ENCODE results near the gene LRRK1.

DNA sequence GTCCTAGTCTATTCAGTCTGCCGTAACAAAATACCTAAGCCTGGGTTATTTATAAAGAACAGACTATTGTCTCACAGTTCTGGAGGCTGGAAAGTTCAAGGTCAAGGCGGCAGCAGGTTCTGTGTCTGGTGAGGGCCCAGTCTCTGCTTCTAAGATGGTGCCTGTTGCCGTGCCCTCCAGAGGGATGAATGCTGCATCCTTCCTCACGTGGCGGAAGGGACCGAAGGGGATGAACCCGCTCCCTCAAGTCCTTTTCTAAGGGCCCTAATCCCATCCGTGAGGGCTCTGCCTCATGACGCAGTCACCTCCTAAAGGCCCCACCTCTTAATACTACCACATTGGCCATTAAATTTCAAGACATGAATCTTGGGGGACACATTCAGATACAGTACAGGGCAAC, 199.0 kb downstream of the LRRK1 start:
- TF ChIP-seq, protein P1, sequence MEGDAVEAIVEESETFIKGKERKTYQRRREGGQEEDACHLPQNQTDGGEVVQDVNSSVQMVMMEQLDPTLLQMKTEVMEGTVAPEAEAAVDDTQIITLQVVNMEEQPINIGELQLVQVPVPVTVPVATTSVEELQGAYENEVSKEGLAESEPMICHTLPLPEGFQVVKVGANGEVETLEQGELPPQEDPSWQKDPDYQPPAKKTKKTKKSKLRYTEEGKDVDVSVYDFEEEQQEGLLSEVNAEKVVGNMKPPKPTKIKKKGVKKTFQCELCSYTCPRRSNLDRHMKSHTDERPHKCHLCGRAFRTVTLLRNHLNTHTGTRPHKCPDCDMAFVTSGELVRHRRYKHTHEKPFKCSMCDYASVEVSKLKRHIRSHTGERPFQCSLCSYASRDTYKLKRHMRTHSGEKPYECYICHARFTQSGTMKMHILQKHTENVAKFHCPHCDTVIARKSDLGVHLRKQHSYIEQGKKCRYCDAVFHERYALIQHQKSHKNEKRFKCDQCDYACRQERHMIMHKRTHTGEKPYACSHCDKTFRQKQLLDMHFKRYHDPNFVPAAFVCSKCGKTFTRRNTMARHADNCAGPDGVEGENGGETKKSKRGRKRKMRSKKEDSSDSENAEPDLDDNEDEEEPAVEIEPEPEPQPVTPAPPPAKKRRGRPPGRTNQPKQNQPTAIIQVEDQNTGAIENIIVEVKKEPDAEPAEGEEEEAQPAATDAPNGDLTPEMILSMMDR (IDR thresholded peaks at IDR 0.05) = no peak
- TF ChIP-seq SMC3 (IDR thresholded peaks at IDR 0.05) = no peak
- TF ChIP-seq FOSL2 (IDR thresholded peaks at IDR 0.05) = no peak
- TF ChIP-seq FOSL2 (CRISPR knock-in tag; IDR thresholded peaks at IDR 0.05) = no peak
- no peak for TF ChIP-seq RNF2 (IDR thresholded peaks at IDR 0.05; ENCODE audit: borderline replicate concordance, low read depth)
- TF ChIP-seq, protein P2, sequence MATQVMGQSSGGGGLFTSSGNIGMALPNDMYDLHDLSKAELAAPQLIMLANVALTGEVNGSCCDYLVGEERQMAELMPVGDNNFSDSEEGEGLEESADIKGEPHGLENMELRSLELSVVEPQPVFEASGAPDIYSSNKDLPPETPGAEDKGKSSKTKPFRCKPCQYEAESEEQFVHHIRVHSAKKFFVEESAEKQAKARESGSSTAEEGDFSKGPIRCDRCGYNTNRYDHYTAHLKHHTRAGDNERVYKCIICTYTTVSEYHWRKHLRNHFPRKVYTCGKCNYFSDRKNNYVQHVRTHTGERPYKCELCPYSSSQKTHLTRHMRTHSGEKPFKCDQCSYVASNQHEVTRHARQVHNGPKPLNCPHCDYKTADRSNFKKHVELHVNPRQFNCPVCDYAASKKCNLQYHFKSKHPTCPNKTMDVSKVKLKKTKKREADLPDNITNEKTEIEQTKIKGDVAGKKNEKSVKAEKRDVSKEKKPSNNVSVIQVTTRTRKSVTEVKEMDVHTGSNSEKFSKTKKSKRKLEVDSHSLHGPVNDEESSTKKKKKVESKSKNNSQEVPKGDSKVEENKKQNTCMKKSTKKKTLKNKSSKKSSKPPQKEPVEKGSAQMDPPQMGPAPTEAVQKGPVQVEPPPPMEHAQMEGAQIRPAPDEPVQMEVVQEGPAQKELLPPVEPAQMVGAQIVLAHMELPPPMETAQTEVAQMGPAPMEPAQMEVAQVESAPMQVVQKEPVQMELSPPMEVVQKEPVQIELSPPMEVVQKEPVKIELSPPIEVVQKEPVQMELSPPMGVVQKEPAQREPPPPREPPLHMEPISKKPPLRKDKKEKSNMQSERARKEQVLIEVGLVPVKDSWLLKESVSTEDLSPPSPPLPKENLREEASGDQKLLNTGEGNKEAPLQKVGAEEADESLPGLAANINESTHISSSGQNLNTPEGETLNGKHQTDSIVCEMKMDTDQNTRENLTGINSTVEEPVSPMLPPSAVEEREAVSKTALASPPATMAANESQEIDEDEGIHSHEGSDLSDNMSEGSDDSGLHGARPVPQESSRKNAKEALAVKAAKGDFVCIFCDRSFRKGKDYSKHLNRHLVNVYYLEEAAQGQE (IDR thresholded peaks at IDR 0.05) = no peak
- no peak for TF ChIP-seq RFX5 (IDR thresholded peaks at IDR 0.05)
- TF ChIP-seq EP300 (IDR thresholded peaks at IDR 0.05) = no peak
- TF ChIP-seq CBX2 (IDR thresholded peaks at IDR 0.05; ENCODE audit: borderline replicate concordance, low read depth) = no peak

All from A549 (cell line).